ENCODE measurements around the gene CD163. TPM values are rescaled to one million over a fixed set of nuclear protein-coding genes. Genes with fewer than 3 reads are reported as not detected.

CD163 gene
- total RNA-seq, 1 experiment from 2014 or later: 0.07 TPM

DNA sequence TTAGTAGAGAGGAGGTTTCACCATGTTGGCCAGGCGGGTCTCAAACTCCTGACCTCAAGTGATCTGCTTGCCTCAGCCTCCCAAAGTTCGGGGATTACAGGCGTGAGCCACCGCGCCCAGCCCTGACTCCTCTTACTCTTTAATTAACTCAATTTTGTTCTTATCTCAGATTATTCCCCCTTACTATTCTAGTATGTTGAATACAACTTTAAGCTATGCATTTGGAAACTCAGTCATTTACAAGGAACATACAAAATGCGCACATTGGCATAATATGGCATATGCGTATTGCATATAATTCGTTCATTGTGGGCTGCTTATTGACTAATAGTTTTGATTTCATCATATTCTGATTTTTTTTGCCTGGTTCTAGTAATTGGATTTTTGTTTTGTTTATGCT, 10.8 kb upstream of the CD163 start:
- no peaks in the 10 kb centered on the region for H3K23me2 ChIP-seq (ENCODE audit: insufficient read length, low read depth, low read length, poor library complexity, severe bottlenecking)
- no peak overlapping the region for H3K23ac ChIP-seq (ENCODE audit: insufficient read length, low read depth, low read length)
- H4K8ac ChIP-seq (replicated peaks; ENCODE audit: insufficient read length, low read depth, low read length): no peak overlapping the region
- no peak overlapping the region for H2AK5ac ChIP-seq (ENCODE audit: insufficient read length, low read length)
- H3K36me3 Mint-ChIP-seq (ENCODE audit: insufficient read depth in 1 of 3, low read depth in 3 of 3): peaks cover 3 to 15% (median 12%) of the 10 kb centered on the region in 3 experiments; a peak in 5 of 7 replicates
- H4K20me1 ChIP-seq (ENCODE audit: control insufficient read depth, insufficient read depth, insufficient read length): no peaks in the 10 kb centered on the region
- no peaks in the 10 kb centered on the region for H3K79me1 ChIP-seq (ENCODE audit: insufficient read depth, low read depth, low read length, poor library complexity, severe bottlenecking)
- no peak overlapping the region for H3K18ac ChIP-seq (ENCODE audit: insufficient read length, low read depth, low read length)
- peaks cover 0 to 4% of the 10 kb centered on the region in 2 experiments; a peak in 1 of 4 replicates for H3K4me1 Mint-ChIP-seq
- H3K79me2 ChIP-seq (ENCODE audit: insufficient read depth, low read length): no peaks in the 10 kb centered on the region
- H2BK12ac ChIP-seq (ENCODE audit: insufficient read length, low read depth, low read length): no peak overlapping the region
- no peak overlapping the region for H2BK20ac ChIP-seq (ENCODE audit: low read depth, low read length, poor library complexity, severe bottlenecking)
- no peak overlapping the region for H3K4me2 ChIP-seq (ENCODE audit: insufficient read depth, insufficient read length, low read length)
- no peak overlapping the region for H3K9ac ChIP-seq (ENCODE audit: extremely low read depth, insufficient read length, low read length)
- H3K27me3 Mint-ChIP-seq (ENCODE audit: low read depth): no peaks in the 10 kb centered on the region
- no peak overlapping the region for H3K27ac Mint-ChIP-seq
- no peak overlapping the region for H2BK5ac ChIP-seq (ENCODE audit: insufficient read length, low read length)
- peaks cover 13 to 17% of the 10 kb centered on the region in 2 experiments for H3K9me3 Mint-ChIP-seq
- no peak overlapping the region for H3K56ac ChIP-seq (ENCODE audit: insufficient read length, low read depth, low read length)
- no CpG with 5 or more reads among the region's 8 CpGs for WGBS (ENCODE audit: extremely low coverage, insufficient read length, low lambda C conversion rate)
- H3K27ac ChIP-seq (ENCODE audit: insufficient read length, low read depth, low read length): no peak overlapping the region
- peaks cover 6% of the 10 kb centered on the region for H3K9me3 ChIP-seq (ENCODE audit: control insufficient read depth, low read depth, low read length)
- no peak for DNase-seq
- no peak overlapping the region for H3K4ac ChIP-seq (ENCODE audit: low read depth, low read length)
- H3T11ph ChIP-seq (ENCODE audit: low read length): no peak overlapping the region
- H2BK120ac ChIP-seq (ENCODE audit: low read depth, low read length, poor library complexity, severe bottlenecking): no peak overlapping the region
- H4K5ac ChIP-seq (ENCODE audit: insufficient read length, low read depth, low read length): no peak overlapping the region
- no peaks in the 10 kb centered on the region for H3K27me3 ChIP-seq (ENCODE audit: insufficient read depth, low read length)
- no peak overlapping the region for H3K14ac ChIP-seq (ENCODE audit: insufficient read depth, low read length)
- no peak overlapping the region for H4K91ac ChIP-seq (ENCODE audit: insufficient read length, low read depth, low read length)
- TF ChIP-seq CTCF (conservative IDR thresholded peaks at IDR 0.05): no peak
- no peak overlapping the region for H3K4me3 Mint-ChIP-seq
- H2BK15ac ChIP-seq (ENCODE audit: low read depth, low read length): no peak overlapping the region
- H3K4me1 ChIP-seq (ENCODE audit: insufficient read depth, low read length): no peaks in the 10 kb centered on the region
- no peak overlapping the region for H2AFZ ChIP-seq (ENCODE audit: low read length)
